Astrocyte of the cerebellum (primary cell): ENCODE results near the gene GAL.

Source experiments
- DNase-seq: peaks from one replicate; pipeline ENCODE4 v3.0.0-alpha.2; 2011; ENCODE audit warnings: low read depth
- H3K4me3 ChIP-seq: 2 replicates; pipeline ENCODE4 v1.5.1; 2011; ENCODE audit warnings: mild to moderate bottlenecking, low read depth, low read length, moderate library complexity
- in situ Hi-C: cut with HindIII; loops from 2 replicates; pipeline ENCODE4 v1.10.0; 2017; ENCODE audit warnings: low sequenced_read_pairs
- TF ChIP-seq, protein P1 (sequence below): IDR thresholded peaks from 2 replicates; pipeline ENCODE4 v1.5.1; 2012; ENCODE audit warnings: low read length, low read depth, moderate library complexity, mild to moderate bottlenecking; ENCODE audit errors: missing control alignments

GAL gene

GRCh38 chr11:68692871-68693483, 8.6 kb downstream of the GAL start:
- TF ChIP-seq, protein P1, sequence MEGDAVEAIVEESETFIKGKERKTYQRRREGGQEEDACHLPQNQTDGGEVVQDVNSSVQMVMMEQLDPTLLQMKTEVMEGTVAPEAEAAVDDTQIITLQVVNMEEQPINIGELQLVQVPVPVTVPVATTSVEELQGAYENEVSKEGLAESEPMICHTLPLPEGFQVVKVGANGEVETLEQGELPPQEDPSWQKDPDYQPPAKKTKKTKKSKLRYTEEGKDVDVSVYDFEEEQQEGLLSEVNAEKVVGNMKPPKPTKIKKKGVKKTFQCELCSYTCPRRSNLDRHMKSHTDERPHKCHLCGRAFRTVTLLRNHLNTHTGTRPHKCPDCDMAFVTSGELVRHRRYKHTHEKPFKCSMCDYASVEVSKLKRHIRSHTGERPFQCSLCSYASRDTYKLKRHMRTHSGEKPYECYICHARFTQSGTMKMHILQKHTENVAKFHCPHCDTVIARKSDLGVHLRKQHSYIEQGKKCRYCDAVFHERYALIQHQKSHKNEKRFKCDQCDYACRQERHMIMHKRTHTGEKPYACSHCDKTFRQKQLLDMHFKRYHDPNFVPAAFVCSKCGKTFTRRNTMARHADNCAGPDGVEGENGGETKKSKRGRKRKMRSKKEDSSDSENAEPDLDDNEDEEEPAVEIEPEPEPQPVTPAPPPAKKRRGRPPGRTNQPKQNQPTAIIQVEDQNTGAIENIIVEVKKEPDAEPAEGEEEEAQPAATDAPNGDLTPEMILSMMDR = no peak
- in situ Hi-C loops = no loop called here
- no peak overlapping the region for H3K4me3 ChIP-seq
- no peak for DNase-seq

- no peak overlapping the region for H3K4me3 ChIP-seq
- in situ Hi-C loops = no loop called here
- TF ChIP-seq, protein P1 = no peak
- no peak for DNase-seq
Observed at GRCh38 chr11:68693484-68693882, 9.1 kb downstream of the GAL start.

GRCh38 chr11:68694431-68695297, 10.3 kb downstream of the GAL start:
- no peak overlapping the region for H3K4me3 ChIP-seq
- no peak for DNase-seq
- TF ChIP-seq, protein P1 = no peak
- in situ Hi-C loops = no loop called here

- no peak for DNase-seq
- H3K4me3 ChIP-seq = no peak overlapping the region
- in situ Hi-C loops = no loop called here
- TF ChIP-seq, protein P1 = no peak
Observed at GRCh38 chr11:68695531-68695930, 11.2 kb downstream of the GAL start.

DNA sequence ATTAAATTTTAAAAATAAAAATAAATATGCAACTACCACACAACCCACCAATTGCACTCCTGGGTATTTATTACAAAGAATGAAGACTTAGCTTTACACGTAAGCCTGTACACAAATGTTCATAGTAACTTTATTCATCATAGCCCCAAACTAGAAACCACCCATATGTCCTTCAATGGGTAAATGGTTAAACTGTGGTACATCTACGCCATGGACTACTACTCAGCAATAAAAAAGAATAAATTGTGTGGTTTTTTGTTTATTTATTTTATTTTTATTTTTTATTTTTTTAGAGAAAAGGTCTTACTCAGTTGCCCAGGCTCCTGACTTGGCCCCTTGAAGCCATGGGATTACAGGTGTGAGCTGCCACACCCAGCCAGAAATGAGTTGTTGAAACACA, 14.6 kb downstream of the GAL start:
- TF ChIP-seq, protein P1 = no peak
- DNase-seq = no peak
- H3K4me3 ChIP-seq = no peak overlapping the region
- in situ Hi-C loops = no loop called here

DNA sequence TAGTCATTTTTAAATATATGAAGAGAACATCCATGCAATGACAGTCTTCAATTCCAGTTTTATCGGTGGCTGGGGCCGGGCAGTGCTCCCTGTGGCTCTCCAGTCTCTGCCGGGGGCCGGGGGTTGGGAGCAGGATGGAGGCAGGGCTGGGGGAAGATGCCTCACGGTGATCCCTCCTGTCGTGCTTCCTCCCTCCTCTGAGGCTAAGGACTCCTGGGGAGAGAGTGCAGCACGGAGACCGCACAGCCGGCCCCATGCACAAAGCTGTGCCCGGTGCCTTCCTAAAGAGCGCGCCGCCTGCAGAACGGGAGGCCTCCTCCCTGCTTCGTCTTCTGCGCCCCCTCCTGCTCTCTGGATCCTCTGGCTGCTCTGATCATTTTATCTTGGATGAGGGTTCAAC, 20.5 kb downstream of the GAL start:
- H3K4me3 ChIP-seq = no peak overlapping the region
- DNase-seq = no peak
- TF ChIP-seq, protein P1 = no peak
- in situ Hi-C loops = loop anchor here (5.0 kb wide), 1 partner anchor 58 kb away; no protein-coding TSS in a partner anchor
